ENCODE data around the gene DLG1.

- no peak for TF ChIP-seq EZH2 (IDR thresholded peaks at IDR 0.05; ENCODE audit: low read length, missing control alignments)
- no peak for TF ChIP-seq CTCF (conservative IDR thresholded peaks at IDR 0.05 in 1 of 2, IDR thresholded peaks at IDR 0.05 in 1 of 2; ENCODE audit: low read depth in 1 of 2, low read length in 2 of 2)
Measured at GRCh38 chr3:197168063-197168462, 130.3 kb downstream of the DLG1 start.

All from fibroblast of lung (primary cell).